Retinal pigment epithelial cell (primary cell): ENCODE results near the gene RPS10.
"Not testable (repeated sequence)": the region's sequence is repeated elsewhere in the genome, so short reads cannot be mapped to it uniquely, and the experiment has no call there.

Experiments used
- DNase-seq: peaks from one replicate; pipeline ENCODE4 v3.0.0-alpha.2; 2010; ENCODE audit warnings: low read depth
- H3K4me3 ChIP-seq: 2 replicates; pipeline ENCODE4 v1.5.1; 2011; ENCODE audit warnings: mild to moderate bottlenecking, low read length, control low read depth, moderate library complexity
- CTCF ChIP-seq: conservative IDR thresholded peaks from 2 replicates; pipeline ENCODE4 v1.5.1; 2011; ENCODE audit warnings: low read depth, low read length, control low read depth, inconsistent platforms

RPS10 gene

GRCh38 chr6:34373511-34373910 is 52.4 kb downstream of the RPS10 start:
- H3K4me3 ChIP-seq = no peak overlapping the region
- no peak for DNase-seq
- no peak for TF ChIP-seq CTCF

- not testable (repeated sequence) for H3K4me3 ChIP-seq, DNase-seq
Measured at GRCh38 chr6:34371865-34372264, 54.0 kb downstream of the RPS10 start.

GRCh38 chr6:34370361-34370760 is 55.5 kb downstream of the RPS10 start:
- no peak for DNase-seq
- TF ChIP-seq CTCF = no peak
- no peak overlapping the region for H3K4me3 ChIP-seq

- TF ChIP-seq CTCF = no peak
- H3K4me3 ChIP-seq = no peak overlapping the region
- DNase-seq = no peak
Measured at GRCh38 chr6:34369385-34369784, 56.5 kb downstream of the RPS10 start.
